H9 (cell line): ENCODE results near the gene WRAP53. TPM values are rescaled to one million over a fixed set of nuclear protein-coding genes. Genes with fewer than 3 reads are reported as not detected.
A peak's percentile ranks its signal among the peaks of the same experiment; 100 is the strongest.

Experiments
- DNase-seq: peaks from one replicate; pipeline ENCODE4 v3.0.0-alpha.2; 2017
- H2AFZ ChIP-seq: one replicate; pipeline ENCODE4 v1.6.1; 2013; ENCODE audit warnings: mild to moderate bottlenecking, low read length, control low read depth, moderate library complexity
- H2AK5ac ChIP-seq: 2 replicates; pipeline ENCODE4 v1.6.1; 2013; ENCODE audit warnings: low read length, control low read depth, mixed read lengths; ENCODE audit not compliant: insufficient read length
- H2BK120ac ChIP-seq: one replicate; pipeline ENCODE4 v1.6.1; 2013; ENCODE audit warnings: low read depth, mild to moderate bottlenecking, low read length, control low read depth, inconsistent platforms; ENCODE audit not compliant: poor library complexity, severe bottlenecking
- H2BK12ac ChIP-seq: 2 replicates; pipeline ENCODE4 v1.6.1; 2013; ENCODE audit warnings: low read length, control low read depth, mixed read lengths, low read depth; ENCODE audit not compliant: insufficient read length
- H2BK15ac ChIP-seq: 2 replicates; pipeline ENCODE4 v1.6.1; 2013; ENCODE audit warnings: low read depth, low read length, control low read depth
- H2BK20ac ChIP-seq: one replicate; pipeline ENCODE4 v1.6.1; 2013; ENCODE audit warnings: low read depth, mild to moderate bottlenecking, low read length, control low read depth, inconsistent platforms; ENCODE audit not compliant: poor library complexity, severe bottlenecking
- H2BK5ac ChIP-seq: 2 replicates; pipeline ENCODE4 v1.6.1; 2013; ENCODE audit warnings: low read length, control low read depth, mixed read lengths; ENCODE audit not compliant: insufficient read length
- H3K14ac ChIP-seq: 2 replicates; pipeline ENCODE4 v1.6.1; 2013; ENCODE audit warnings: low read length, control low read depth; ENCODE audit not compliant: insufficient read depth
- H3K18ac ChIP-seq: 2 replicates; pipeline ENCODE4 v1.6.1; 2013; ENCODE audit warnings: low read depth, mild to moderate bottlenecking, mixed read lengths, low read length, control low read depth; ENCODE audit not compliant: insufficient read length
- H3K23ac ChIP-seq: 2 replicates; pipeline ENCODE4 v1.6.1; 2013; ENCODE audit warnings: low read length, control low read depth, mixed read lengths, low read depth; ENCODE audit not compliant: insufficient read length
- H3K23me2 ChIP-seq: 2 replicates; pipeline ENCODE4 v1.6.1; 2013; ENCODE audit warnings: low read depth, mild to moderate bottlenecking, mixed read lengths, low read length, control low read depth; ENCODE audit not compliant: insufficient read length, poor library complexity, severe bottlenecking
- H3K27ac ChIP-seq: 2 replicates; pipeline ENCODE4 v1.5.1; 2013; ENCODE audit warnings: low read length, control low read depth, mixed read lengths, low read depth; ENCODE audit not compliant: insufficient read length
- H3K27me3 ChIP-seq: 2 replicates; pipeline ENCODE4 v1.6.1; 2013; ENCODE audit warnings: low read length, control low read depth, inconsistent platforms; ENCODE audit not compliant: insufficient read depth
- H3K4ac ChIP-seq: 2 replicates; pipeline ENCODE4 v1.6.1; 2013; ENCODE audit warnings: low read depth, mild to moderate bottlenecking, control low read depth, inconsistent platforms, low read length, moderate library complexity
- H3K4me1 ChIP-seq: 2 replicates; pipeline ENCODE4 v1.6.1; 2013; ENCODE audit warnings: low read length, control low read depth, inconsistent platforms; ENCODE audit not compliant: insufficient read depth
- H3K4me2 ChIP-seq: 2 replicates; pipeline ENCODE4 v1.6.1; 2013; ENCODE audit warnings: low read length, control low read depth, mixed read lengths; ENCODE audit not compliant: insufficient read length, insufficient read depth
- H3K56ac ChIP-seq: 2 replicates; pipeline ENCODE4 v1.6.1; 2013; ENCODE audit warnings: low read depth, mild to moderate bottlenecking, mixed read lengths, low read length, control low read depth; ENCODE audit not compliant: insufficient read length
- H3K79me1 ChIP-seq: 2 replicates; pipeline ENCODE4 v1.6.1; 2013; ENCODE audit warnings: low read depth, mild to moderate bottlenecking, moderate library complexity, low read length, control low read depth, inconsistent platforms; ENCODE audit not compliant: insufficient read depth, poor library complexity, severe bottlenecking
- H3K79me2 ChIP-seq: 2 replicates; pipeline ENCODE4 v1.6.1; 2013; ENCODE audit warnings: low read length, control low read depth, inconsistent platforms; ENCODE audit not compliant: insufficient read depth
- H3K9ac ChIP-seq: 2 replicates; pipeline ENCODE4 v1.6.1; 2013; ENCODE audit warnings: low read length, control low read depth, mixed read lengths; ENCODE audit not compliant: insufficient read length; ENCODE audit errors: extremely low read depth
- H3K9me3 ChIP-seq: one replicate; pipeline ENCODE4 v1.6.1; 2013; ENCODE audit warnings: low read depth, low read length, inconsistent platforms; ENCODE audit not compliant: control insufficient read depth
- H3T11ph ChIP-seq: one replicate; pipeline ENCODE4 v1.6.1; 2013; ENCODE audit warnings: mild to moderate bottlenecking, low read length, control low read depth, inconsistent platforms
- H4K20me1 ChIP-seq: one replicate; pipeline ENCODE4 v1.6.1; 2013; ENCODE audit not compliant: control insufficient read depth, insufficient read length, insufficient read depth
- H4K5ac ChIP-seq: 2 replicates; pipeline ENCODE4 v1.6.1; 2013; ENCODE audit warnings: low read depth, mild to moderate bottlenecking, mixed read lengths, low read length, control low read depth; ENCODE audit not compliant: insufficient read length
- H4K8ac ChIP-seq: replicated peaks from 2 replicates; pipeline ENCODE4 v1.6.1; 2013; ENCODE audit warnings: low read length, control low read depth, mixed read lengths, low read depth; ENCODE audit not compliant: insufficient read length
- H4K91ac ChIP-seq: 2 replicates; pipeline ENCODE4 v1.6.1; 2013; ENCODE audit warnings: low read depth, mild to moderate bottlenecking, moderate library complexity, mixed read lengths, low read length, control low read depth; ENCODE audit not compliant: insufficient read length
- H3K27ac Mint-ChIP-seq, 3 experiments: 2 replicates in 2 of 3; 3 replicates in 1 of 3; pipeline ENCODE4 v1.8.0; 2020 to 2021; ENCODE audit warnings: mixed read lengths in 3 of 3, mild to moderate bottlenecking in 1 of 3, moderate library complexity in 1 of 3
- H3K27me3 Mint-ChIP-seq: 2 replicates; pipeline ENCODE4 v1.8.0; 2021; ENCODE audit warnings: low read depth, mild to moderate bottlenecking, moderate library complexity, mixed read lengths
- H3K36me3 Mint-ChIP-seq, 3 experiments: 2 replicates in 2 of 3; 3 replicates in 1 of 3; pipeline ENCODE4 v1.8.0; 2020 to 2021; ENCODE audit warnings: low read depth in 3 of 3, mixed read lengths in 3 of 3; ENCODE audit not compliant: insufficient read depth in 1 of 3
- H3K4me1 Mint-ChIP-seq, 2 experiments: 2 replicates each; pipeline ENCODE4 v1.8.0; 2020; ENCODE audit warnings: mixed read lengths in 2 of 2
- H3K4me3 Mint-ChIP-seq, 2 experiments: 2 replicates in 1 of 2; 3 replicates in 1 of 2; pipeline ENCODE4 v1.8.0; 2020 to 2021; ENCODE audit warnings: mild to moderate bottlenecking in 2 of 2, mixed read lengths in 2 of 2, moderate library complexity in 1 of 2
- H3K9me3 Mint-ChIP-seq, 2 experiments: 2 replicates in 1 of 2; 3 replicates in 1 of 2; pipeline ENCODE4 v1.8.0; 2020; ENCODE audit warnings: mild to moderate bottlenecking in 2 of 2, mixed read lengths in 2 of 2, moderate library complexity in 1 of 2
- CTCF ChIP-seq: fragments of 200-600 bp; sonication (generic); conservative IDR thresholded peaks from 3 replicates; pipeline ENCODE4 v1.8.0; 2021; ENCODE audit warnings: antibody characterized with exemption, mild to moderate bottlenecking
- whole genome bisulfite sequencing: extraction: QIAGEN DNeasy Blood & Tissue Kit; methylation state at CpG from one replicate; pipeline ENCODE4 v1.1.7; 2013; ENCODE audit warnings: missing lambda C conversion rate, low lambda C conversion rate, mixed read lengths; ENCODE audit not compliant: insufficient read length; ENCODE audit errors: extremely low coverage; 5-methylcytosine and 5-hydroxymethylcytosine counted together
- total RNA-seq: library from RNA; stranded (reverse); gene quantifications from 2 replicates; pipeline ENCODE4 v1.2.1, GENCODE V29; 2021

WRAP53 gene
- total RNA-seq, 1 experiment from 2014 or later: 27.0 TPM

- Histone ChIP-seq H2AFZ (no peak overlapping the region), H3K14ac (no peak overlapping the region), H4K8ac (no peak overlapping the region), H3K4me2 (no peak overlapping the region), H3K23ac (no peak overlapping the region), H3K4ac (no peak overlapping the region), H3K18ac (no peak overlapping the region), H3K56ac (no peak overlapping the region), H3K23me2 (peaks cover 18% of the 10 kb centered on the region), H4K5ac (no peak overlapping the region), H3K79me2 (no peaks in the 10 kb centered on the region), H2AK5ac (no peak overlapping the region), H3K9me3 (no peaks in the 10 kb centered on the region), H2BK20ac (no peak overlapping the region), H2BK12ac (no peak overlapping the region), H2BK15ac (no peak overlapping the region), H2BK5ac (no peak overlapping the region), H3T11ph (no peak overlapping the region), H3K4me1 (peaks cover 3% of the 10 kb centered on the region), H4K91ac (no peak overlapping the region), H3K27ac (no peak overlapping the region), H3K79me1 (no peaks in the 10 kb centered on the region), H4K20me1 (no peaks in the 10 kb centered on the region), H3K27me3 (no peaks in the 10 kb centered on the region; the same call in 1 of the 2 replicates), H3K9ac (no peak overlapping the region), H2BK120ac (no peak overlapping the region)
- Mint-ChIP-seq H3K4me1 (peaks cover 40 to 51% of the 10 kb centered on the region in 2 experiments), H3K27me3 (peaks cover 42% of the 10 kb centered on the region), H3K9me3 (no peaks in the 10 kb centered on the region), H3K36me3 (peaks cover 0 to 9% (median 0%) of the 10 kb centered on the region in 3 experiments; a peak in 4 of 7 replicates), H3K27ac (no peak overlapping the region; a peak in 1 of 7 replicates), H3K4me3 (no peak overlapping the region; a peak in 1 of 5 replicates)
- TF ChIP-seq CTCF: no peak
- WGBS: no CpG with 5 or more reads among the region's 9 CpGs
- DNase-seq: peak; percentile 59
Measured at GRCh38 chr17:7707446-7707845, 19.2 kb downstream of the WRAP53 start.
